HG02981 (cell line): ENCODE data around the gene SLC38A6.

ENCODE experiments used
- ATAC-seq: cut with Tn5 transposase; IDR thresholded peaks from one replicate; pipeline ENCODE4 v1.9.1; 2021; ENCODE audit warnings: mild to moderate bottlenecking, moderate library complexity; ENCODE audit not compliant: unreplicated experiment

The SLC38A6 gene

GRCh38 chr14:60980811-60981632 lies at the start of gene SLC38A6, which contains the start of gene TRMT5:
SLC38A6 (plus strand) TSS chr14:60981245; CDS start chr14:60981278, 33 bp downstream.
TRMT5 (minus strand) TSS chr14:60981079; CDS start chr14:60980973, 106 bp downstream.
- ATAC-seq: peak; percentile 82

GRCh38 chr14:60933920-60934655 lies 47.0 kb upstream of the SLC38A6 start:
- no peak for ATAC-seq

DNA sequence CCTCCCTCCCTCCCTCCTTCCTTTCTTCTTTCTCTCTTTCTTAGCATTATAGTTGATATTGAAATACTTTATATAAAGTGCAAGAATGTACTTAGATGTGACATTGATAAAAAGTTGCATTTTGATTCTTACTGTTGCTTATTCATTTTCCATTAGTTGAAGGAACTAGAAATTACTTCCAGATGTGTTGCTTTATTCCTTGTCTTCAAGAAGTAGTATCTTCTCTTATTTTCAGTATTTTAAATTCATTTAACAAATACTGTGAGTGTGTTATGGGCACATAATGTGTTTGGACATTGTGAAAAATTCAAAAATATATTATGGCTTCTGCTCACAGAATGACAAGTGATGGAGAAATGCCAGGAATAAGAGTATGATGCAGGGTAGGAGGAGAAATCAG lies 45.7 kb upstream of the SLC38A6 start:
- no peak for ATAC-seq

DNA sequence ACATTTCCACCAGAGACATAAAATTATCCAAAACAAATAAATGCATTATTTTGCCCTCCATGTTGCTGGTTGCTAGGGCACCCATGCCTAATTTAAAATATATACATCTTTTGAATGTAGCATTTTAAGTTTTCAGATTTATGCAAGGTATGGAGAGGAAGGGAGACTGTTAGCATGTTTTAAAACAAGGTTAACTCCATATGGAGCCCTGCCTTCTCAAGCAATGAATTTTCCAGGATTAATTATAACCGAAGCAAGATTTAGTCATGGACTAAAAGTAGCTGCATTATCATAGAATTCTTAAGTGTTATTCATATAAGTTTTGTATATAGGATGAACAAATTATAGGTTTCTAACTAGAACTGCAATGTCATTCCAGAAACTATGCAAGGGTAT lies 37.4 kb upstream of the SLC38A6 start:
- ATAC-seq: no peak

GRCh38 chr14:60944204-60944603 lies 36.8 kb upstream of the SLC38A6 start:
- no peak for ATAC-seq

DNA sequence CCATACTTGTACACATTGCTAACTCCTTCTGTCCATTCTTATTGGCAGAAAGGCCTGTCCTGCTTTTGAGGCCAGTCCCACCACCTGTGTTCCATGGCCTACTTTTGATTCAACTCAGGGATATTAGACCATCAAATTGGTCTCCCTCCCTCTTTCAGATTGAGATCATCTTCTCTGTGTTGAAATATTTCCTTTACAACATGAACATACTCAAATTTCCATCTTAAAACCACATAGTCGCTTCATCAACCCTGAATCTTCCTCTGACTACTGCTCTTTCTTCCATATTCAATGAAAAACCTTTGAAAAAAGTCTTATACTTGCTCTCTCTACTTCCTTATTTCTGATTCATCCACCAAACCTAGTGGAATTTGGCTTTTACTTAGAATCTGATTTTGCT lies 35.1 kb upstream of the SLC38A6 start:
- ATAC-seq: no peak

GRCh38 chr14:60946773-60947172 lies 34.3 kb upstream of the SLC38A6 start:
- no peak for ATAC-seq

GRCh38 chr14:60951776-60952435 lies 29.1 kb upstream of the SLC38A6 start:
- ATAC-seq: no peak

GRCh38 chr14:60956202-60956601 lies 24.8 kb upstream of the SLC38A6 start:
- no peak for ATAC-seq

GRCh38 chr14:60956632-60957031 lies 24.4 kb upstream of the SLC38A6 start:
- ATAC-seq: no peak

- ATAC-seq: no peak
These were observed 22.9 kb upstream of the SLC38A6 start for GRCh38 chr14:60958146-60958545.

GRCh38 chr14:60963761-60964160 lies 17.3 kb upstream of the SLC38A6 start:
- ATAC-seq: no peak

- no peak for ATAC-seq
These were observed 16.1 kb upstream of the SLC38A6 start for GRCh38 chr14:60964904-60965303.

DNA sequence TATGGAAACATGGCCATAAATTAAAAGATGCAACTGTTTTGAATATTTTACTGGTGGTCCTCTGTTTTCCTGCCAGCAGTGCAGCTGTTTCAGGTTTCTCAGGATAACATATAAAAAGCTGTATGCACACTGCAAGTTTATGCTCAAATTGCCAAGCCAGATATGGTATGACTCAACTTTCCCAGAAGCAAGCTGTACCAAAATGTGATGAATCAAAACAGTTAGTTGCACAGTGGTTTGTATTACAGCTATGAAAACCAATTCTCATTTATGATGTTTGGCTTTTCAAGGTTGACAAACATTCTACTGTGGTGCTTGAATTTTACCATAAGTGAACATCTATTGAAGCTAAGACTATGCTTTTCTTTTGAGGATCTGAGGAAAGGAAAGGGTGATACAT lies 15.6 kb upstream of the SLC38A6 start:
- ATAC-seq: no peak

- no peak for ATAC-seq
These were observed 12.9 kb upstream of the SLC38A6 start for GRCh38 chr14:60968099-60968498.

DNA sequence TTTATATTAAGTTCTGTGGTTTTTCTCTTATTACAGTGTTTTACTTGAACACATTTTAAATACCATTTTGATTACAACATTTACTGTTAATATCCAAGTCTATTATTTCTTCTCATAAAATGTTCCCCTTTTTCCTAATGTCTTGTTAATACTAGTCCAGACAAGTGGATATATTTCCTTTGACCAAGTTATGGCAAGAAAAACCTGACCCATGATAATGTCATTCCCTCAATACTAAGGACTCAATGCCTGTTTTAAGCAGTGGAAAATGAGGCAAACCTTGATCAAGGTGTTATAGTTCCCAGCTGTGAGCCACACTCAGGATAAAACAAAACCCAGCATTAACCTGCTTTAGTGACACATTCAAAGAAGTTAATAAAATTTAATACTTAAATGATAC lies 12.4 kb upstream of the SLC38A6 start:
- ATAC-seq: no peak

GRCh38 chr14:60970146-60970545 lies 10.9 kb upstream of the SLC38A6 start:
- no peak for ATAC-seq

- ATAC-seq: no peak
These were observed 9.8 kb upstream of the SLC38A6 start for GRCh38 chr14:60971271-60971670.

GRCh38 chr14:60972295-60972694 lies 8.8 kb upstream of the SLC38A6 start:
- ATAC-seq: no peak

- no peak for ATAC-seq
These were observed 8.0 kb upstream of the SLC38A6 start for GRCh38 chr14:60973070-60973469.

DNA sequence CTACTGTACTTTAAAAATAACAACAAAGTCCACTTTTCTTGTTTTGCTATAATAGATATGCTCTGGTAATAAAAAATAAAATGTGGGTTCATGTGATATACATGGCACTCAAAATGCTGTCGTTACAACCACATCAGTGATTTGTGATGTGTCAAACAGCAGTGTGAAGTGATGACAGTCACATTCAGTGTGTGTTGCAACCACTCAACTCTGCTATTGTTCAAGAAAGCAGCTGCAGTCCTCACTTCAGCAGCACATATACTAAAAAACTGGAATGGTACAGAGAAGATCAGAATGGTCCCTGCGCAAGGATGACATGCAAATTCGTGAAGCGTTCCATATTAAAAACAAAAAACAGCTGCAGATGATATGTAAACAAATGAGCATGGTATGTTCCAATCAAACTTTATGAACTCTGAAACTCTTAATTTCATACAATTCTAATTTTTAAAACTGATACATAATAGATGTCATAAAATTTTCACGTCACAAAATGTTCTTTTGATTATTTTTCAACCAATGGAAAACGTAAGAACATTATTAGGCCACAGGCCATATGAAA lies 6.9 kb upstream of the SLC38A6 start:
- ATAC-seq: no peak
